GM19452 (cell line): ENCODE results near the gene SPNS2.
"Not testable (repeated sequence)": the region's sequence is repeated elsewhere in the genome, so short reads cannot be mapped to it uniquely, and the experiment has no call there.

Experiments
- ATAC-seq: cut with Tn5 transposase; IDR thresholded peaks from one replicate; pipeline ENCODE4 v1.9.1; 2021; ENCODE audit not compliant: unreplicated experiment

Gene SPNS2

GRCh38 chr17:4562015-4562969, 63.6 kb downstream of the SPNS2 start:
- ATAC-seq: no peak

- ATAC-seq: no peak
These were observed 66.8 kb downstream of the SPNS2 start for GRCh38 chr17:4565209-4566141.

- no peak for ATAC-seq
These were observed 68.1 kb downstream of the SPNS2 start for GRCh38 chr17:4566785-4567184.

GRCh38 chr17:4569591-4569990, 70.9 kb downstream of the SPNS2 start:
- ATAC-seq: no peak

- ATAC-seq: no peak
These were observed 73.5 kb downstream of the SPNS2 start for GRCh38 chr17:4572131-4572530.

GRCh38 chr17:4573115-4573514, 74.4 kb downstream of the SPNS2 start:
- no peak for ATAC-seq

GRCh38 chr17:4573669-4574068, 75.0 kb downstream of the SPNS2 start:
- ATAC-seq: no peak

GRCh38 chr17:4574448-4575045, 75.9 kb downstream of the SPNS2 start:
- no peak for ATAC-seq

- ATAC-seq: no peak
These were observed 77.5 kb downstream of the SPNS2 start for GRCh38 chr17:4576161-4576558.

- no peak for ATAC-seq
These were observed 78.1 kb downstream of the SPNS2 start for GRCh38 chr17:4576729-4577322.

- no peak for ATAC-seq
These were observed 78.8 kb downstream of the SPNS2 start for GRCh38 chr17:4577386-4577993.

GRCh38 chr17:4578349-4578748, 79.7 kb downstream of the SPNS2 start:
- ATAC-seq: not testable (repeated sequence)

- no peak for ATAC-seq
These were observed 81.0 kb downstream of the SPNS2 start for GRCh38 chr17:4579678-4580077.

- ATAC-seq: no peak
These were observed 81.6 kb downstream of the SPNS2 start for GRCh38 chr17:4580291-4580690.

- ATAC-seq: no peak
These were observed 83.4 kb downstream of the SPNS2 start for GRCh38 chr17:4582101-4582501.

GRCh38 chr17:4582691-4583090, 84.0 kb downstream of the SPNS2 start:
- no peak for ATAC-seq

- ATAC-seq: no peak
These were observed 84.5 kb downstream of the SPNS2 start for GRCh38 chr17:4583206-4583605.

GRCh38 chr17:4583782-4584100, 85.1 kb downstream of the SPNS2 start:
- ATAC-seq: no peak

GRCh38 chr17:4584101-4584916, 85.6 kb downstream of the SPNS2 start, which contains the start of gene SMTNL2:
TSS of gene SMTNL2 (plus strand) at chr17:4584529. CDS start at chr17:4584606, 77 bp downstream.
- ATAC-seq: no peak
